Gastroesophageal sphincter (tissue), 4 donors: Measurements from ENCODE around the gene YPEL4. TPM values are rescaled to one million over a fixed set of nuclear protein-coding genes. Genes with fewer than 3 reads are reported as not detected.
"Not testable (repeated sequence)": the region's sequence is repeated elsewhere in the genome, so short reads cannot be mapped to it uniquely, and the experiment has no call there.

Experiments used
- ATAC-seq: fragments of 150-250 bp; one replicate; pipeline ENCODE4 v1.9.1; 2016; ENCODE audit warnings: mild to moderate bottlenecking, moderate library complexity
- H3K27ac ChIP-seq, 4 donors: fragments of 200-600 bp; sonication (generic) in 3 of 4; 1 replicate in 3 of 4; 2 replicates in 1 of 4; pipeline ENCODE4 v1.5.1; 2016 to 2019
- H3K27me3 ChIP-seq: fragments of 200-600 bp; sonication (generic); one replicate; pipeline ENCODE4 v1.5.1; 2019
- H3K36me3 ChIP-seq, 2 donors: fragments of 200-600 bp; sonication (generic); one replicate each; pipeline ENCODE4 v1.5.1; 2019; ENCODE audit warnings: control low read depth in 1 of 2
- H3K4me1 ChIP-seq, 3 donors: fragments of 200-600 bp; sonication (generic); 1 replicate in 2 of 3; 2 replicates in 1 of 3; pipeline ENCODE4 v1.5.1; 2016 to 2019; ENCODE audit warnings: control low read depth in 2 of 3
- H3K4me3 ChIP-seq, 2 donors: fragments of 200-600 bp; sonication (generic); one replicate each; pipeline ENCODE4 v1.5.1; 2019; ENCODE audit warnings: mild to moderate bottlenecking in 1 of 2, moderate library complexity in 1 of 2
- H3K9me3 ChIP-seq, 3 donors: fragments of 200-600 bp; sonication (generic); one replicate each; pipeline ENCODE4 v1.5.1; 2017 to 2019; ENCODE audit warnings: control low read depth in 2 of 3
- CTCF ChIP-seq, 4 experiments: fragments of 200-600 bp in 2 of 4; fragments of 450-650 bp in 2 of 4; sonication (generic) in 1 of 4; IDR thresholded peaks; one replicate each; pipeline ENCODE4 v1.5.1; 2017 to 2019; ENCODE audit warnings: antibody characterized with exemption in 4 of 4, mild to moderate bottlenecking in 2 of 4, moderate library complexity in 2 of 4
- EP300 ChIP-seq: sonication (generic); formaldehyde crosslinking; IDR thresholded peaks from one replicate; pipeline ENCODE4 v1.6.1; 2017; ENCODE audit warnings: antibody characterized with exemption, mild to moderate bottlenecking
- POLR2A ChIP-seq, 2 donors: fragments of 450-650 bp; IDR thresholded peaks; one replicate each; pipeline ENCODE4 v1.6.1; 2017; ENCODE audit warnings: antibody characterized with exemption in 2 of 2, mild to moderate bottlenecking in 2 of 2, moderate library complexity in 1 of 2
- POLR2AphosphoS5 ChIP-seq: sonication (generic); formaldehyde crosslinking; IDR thresholded peaks from one replicate; pipeline ENCODE4 v1.6.1; 2017; ENCODE audit warnings: antibody characterized with exemption
- WGBS, 2 donors: methylation state at CpG; one replicate each; pipeline ENCODE4 v1.1.5; 2018; ENCODE audit warnings: low coverage in 1 of 2; 5-methylcytosine and 5-hydroxymethylcytosine counted together
- total RNA-seq, 4 donors: library from RNA; depleted of rRNA; stranded (reverse); fragments of >200 nt; gene quantifications; one replicate each; pipeline ENCODE4 v1.1.0, GENCODE V29; 2016

The YPEL4 gene
- 1 to 10 TPM; 1.2 to 3.3 (median 1.5) TPM for total RNA-seq

GRCh38 chr11:57649826-57650738 lies at the start of gene YPEL4:
YPEL4 (minus strand) TSS chr11:57649912; CDS start chr11:57647107, 2,805 bp downstream.
- H3K27me3 ChIP-seq = peaks cover 83% of the 10 kb centered on the region
- 3 to 8% methylated on average over 9 to 13 of the region's 15 CpGs for WGBS, 2 donors
- peak; percentile 77 for ATAC-seq
- no peaks in the 10 kb centered on the region for H3K36me3 ChIP-seq
- peak within 1 kb of the TSS; percentile 25 to 50 for H3K4me3 ChIP-seq
- H3K9me3 ChIP-seq = no peaks in the 10 kb centered on the region
- H3K4me1 ChIP-seq = peaks cover 0 to 55% (median 35%) of the 10 kb centered on the region in 3 donors
- TF ChIP-seq CTCF (IDR thresholded peaks at IDR 0.05) (no peak), POLR2AphosphoS5 (no peak), POLR2A (IDR thresholded peaks at IDR 0.05) (no peak), EP300 (no peak)
- H3K27ac ChIP-seq = peak within 1 kb of the TSS in 3 of 4 donors; percentile 14 to 53 (median 25)

GRCh38 chr11:57698843-57699365 lies 49.2 kb upstream of the YPEL4 start:
- no peaks in the 10 kb centered on the region for H3K9me3 ChIP-seq
- no peak for ATAC-seq
- TF ChIP-seq POLR2A (IDR thresholded peaks at IDR 0.05) (no peak), EP300 (no peak), CTCF (IDR thresholded peaks at IDR 0.05) (no peak), POLR2AphosphoS5 (no peak)
- no peak overlapping the region for H3K27ac ChIP-seq
- H3K27me3 ChIP-seq = no peaks in the 10 kb centered on the region
- H3K4me3 ChIP-seq = no peak overlapping the region
- H3K4me1 ChIP-seq = no peaks in the 10 kb centered on the region
- no CpG with 5 or more reads among the region's 18 CpGs for WGBS, 2 donors
- peaks cover 0 to 98% of the 10 kb centered on the region in 2 donors for H3K36me3 ChIP-seq

GRCh38 chr11:57690474-57690873 lies 40.8 kb upstream of the YPEL4 start:
- WGBS, 2 donors = 97% methylated on average over 5 of the region's 5 CpGs; no CpG with 5 or more reads in 1 of the 2 donors
- H3K36me3 ChIP-seq = peaks cover 3 to 100% of the 10 kb centered on the region in 2 donors
- not testable (repeated sequence) for H3K27ac ChIP-seq, ATAC-seq, H3K4me3 ChIP-seq, H3K9me3 ChIP-seq, H3K4me1 ChIP-seq, H3K27me3 ChIP-seq

- WGBS, 2 donors = 57% methylated on average over 1 of the region's 1 CpG
Observed at GRCh38 chr11:57681168-57681567, 31.5 kb upstream of the YPEL4 start.

GRCh38 chr11:57680552-57680874 lies 30.8 kb upstream of the YPEL4 start:
- H3K27ac ChIP-seq = no peak overlapping the region
- H3K4me3 ChIP-seq = no peak overlapping the region
- no peaks in the 10 kb centered on the region for H3K27me3 ChIP-seq
- H3K4me1 ChIP-seq = peaks cover 0 to 25% (median 0%) of the 10 kb centered on the region in 3 donors
- TF ChIP-seq POLR2A (IDR thresholded peaks at IDR 0.05) (no peak), EP300 (no peak), CTCF (IDR thresholded peaks at IDR 0.05) (no peak), POLR2AphosphoS5 (no peak)
- ATAC-seq = no peak
- H3K9me3 ChIP-seq = no peaks in the 10 kb centered on the region
- 82 to 100% methylated on average over 1 to 2 of the region's 2 CpGs for WGBS, 2 donors
- peaks cover 0 to 70% of the 10 kb centered on the region in 2 donors for H3K36me3 ChIP-seq

More at GRCh38 chr11:57681168-57681567, 31.5 kb upstream of the YPEL4 start:
- no peak overlapping the region for H3K4me3 ChIP-seq
- no peak overlapping the region for H3K27ac ChIP-seq
- TF ChIP-seq EP300 = no peak
- TF ChIP-seq POLR2AphosphoS5 = no peak
- no peak for TF ChIP-seq POLR2A (IDR thresholded peaks at IDR 0.05)
- TF ChIP-seq CTCF (IDR thresholded peaks at IDR 0.05) = no peak
- peaks cover 0 to 70% of the 10 kb centered on the region in 2 donors for H3K36me3 ChIP-seq
- no peaks in the 10 kb centered on the region for H3K9me3 ChIP-seq
- ATAC-seq = no peak
- H3K27me3 ChIP-seq = no peaks in the 10 kb centered on the region
- H3K4me1 ChIP-seq = peaks cover 0 to 18% (median 0%) of the 10 kb centered on the region in 3 donors
